Glutamatergic neuron (in vitro differentiated cells): ENCODE data around the gene ACTN1. TPM values are rescaled to one million over a fixed set of nuclear protein-coding genes. Genes with fewer than 3 reads are reported as not detected.

ENCODE experiments used
- DNase-seq: peaks from one replicate; pipeline ENCODE4 v3.0.0; 2022
- H3K27ac Mint-ChIP-seq: one replicate; pipeline ENCODE4 v1.8.0; 2020; ENCODE audit warnings: mild to moderate bottlenecking, mixed read lengths, inconsistent platforms; ENCODE audit not compliant: unreplicated experiment
- H3K27me3 Mint-ChIP-seq: one replicate; pipeline ENCODE4 v1.8.0; 2020; ENCODE audit warnings: mild to moderate bottlenecking, moderate library complexity, mixed read lengths, inconsistent platforms; ENCODE audit not compliant: unreplicated experiment
- H3K36me3 Mint-ChIP-seq: one replicate; pipeline ENCODE4 v1.8.0; 2020; ENCODE audit warnings: mild to moderate bottlenecking, mixed read lengths, inconsistent platforms; ENCODE audit not compliant: unreplicated experiment
- H3K4me1 Mint-ChIP-seq: one replicate; pipeline ENCODE4 v1.8.0; 2020; ENCODE audit warnings: mild to moderate bottlenecking, low read depth, mixed read lengths, inconsistent platforms; ENCODE audit not compliant: unreplicated experiment
- H3K4me3 Mint-ChIP-seq: one replicate; pipeline ENCODE4 v1.8.0; 2020; ENCODE audit warnings: mild to moderate bottlenecking, mixed read lengths, inconsistent platforms; ENCODE audit not compliant: unreplicated experiment
- H3K9me3 Mint-ChIP-seq: one replicate; pipeline ENCODE4 v1.8.0; 2020; ENCODE audit warnings: mild to moderate bottlenecking, moderate library complexity, mixed read lengths, inconsistent platforms; ENCODE audit not compliant: unreplicated experiment
- CTCF ChIP-seq: fragments of 200-600 bp; sonication (generic); IDR thresholded peaks from one replicate; pipeline ENCODE4 v1.5.0; 2021; ENCODE audit not compliant: partially characterized antibody, unreplicated experiment
- total RNA-seq: library from RNA; stranded (reverse); fragmentation: NEBNext Ultra II Directional; extraction: Animal tissue kit (Norgen Biotek cat#: 25700); gene quantifications from one replicate; pipeline ENCODE4 v1.2.1, GENCODE V29; 2021; ENCODE audit not compliant: unreplicated experiment

Gene ACTN1
- total RNA-seq, 1 donor from 2014 or later: 48.1 TPM

- no peaks in the 10 kb centered on the region for H3K36me3 Mint-ChIP-seq
Observed at GRCh38 chr14:68937471-68938270, 41.4 kb downstream of the ACTN1 start.

GRCh38 chr14:68936980-68937379, 42.1 kb downstream of the ACTN1 start:
- DNase-seq: no peak
- peaks cover 4% of the 10 kb centered on the region for H3K27me3 Mint-ChIP-seq
- H3K4me1 Mint-ChIP-seq: peaks cover 21% of the 10 kb centered on the region
- peaks cover 1% of the 10 kb centered on the region for H3K9me3 Mint-ChIP-seq
- H3K36me3 Mint-ChIP-seq: no peaks in the 10 kb centered on the region
- H3K4me3 Mint-ChIP-seq: no peak overlapping the region
- H3K27ac Mint-ChIP-seq: no peak overlapping the region
- TF ChIP-seq CTCF: no peak

More at GRCh38 chr14:68937471-68938270, 41.4 kb downstream of the ACTN1 start:
- H3K4me3 Mint-ChIP-seq: no peak overlapping the region
- H3K27me3 Mint-ChIP-seq: peaks cover 7% of the 10 kb centered on the region
- H3K27ac Mint-ChIP-seq: no peak overlapping the region
- TF ChIP-seq CTCF: no peak
- DNase-seq: no peak
- peaks cover 26% of the 10 kb centered on the region for H3K4me1 Mint-ChIP-seq
- H3K9me3 Mint-ChIP-seq: peaks cover 1% of the 10 kb centered on the region

GRCh38 chr14:68936476-68936875, 42.6 kb downstream of the ACTN1 start:
- peaks cover 4% of the 10 kb centered on the region for H3K27me3 Mint-ChIP-seq
- H3K27ac Mint-ChIP-seq: no peak overlapping the region
- peaks cover 1% of the 10 kb centered on the region for H3K9me3 Mint-ChIP-seq
- H3K36me3 Mint-ChIP-seq: no peaks in the 10 kb centered on the region
- H3K4me1 Mint-ChIP-seq: peaks cover 21% of the 10 kb centered on the region
- TF ChIP-seq CTCF: no peak
- no peak for DNase-seq
- H3K4me3 Mint-ChIP-seq: no peak overlapping the region

- no peak for TF ChIP-seq CTCF
- no peak for DNase-seq
- Mint-ChIP-seq H3K9me3 (peaks cover 1% of the 10 kb centered on the region), H3K4me3 (no peak overlapping the region), H3K27me3 (peaks cover 4% of the 10 kb centered on the region), H3K27ac (no peak overlapping the region), H3K4me1 (peaks cover 21% of the 10 kb centered on the region), H3K36me3 (no peaks in the 10 kb centered on the region)
Observed at GRCh38 chr14:68935761-68936214, 43.3 kb downstream of the ACTN1 start.

- no peak for DNase-seq
- Mint-ChIP-seq H3K36me3 (no peaks in the 10 kb centered on the region), H3K27me3 (peaks cover 2% of the 10 kb centered on the region), H3K9me3 (peaks cover 1% of the 10 kb centered on the region), H3K4me3 (no peak overlapping the region), H3K27ac (no peak overlapping the region), H3K4me1 (peaks cover 13% of the 10 kb centered on the region)
- TF ChIP-seq CTCF: no peak
Observed at GRCh38 chr14:68934066-68934465, 45.0 kb downstream of the ACTN1 start.
